Umbilical cord (tissue), 1 donor: Measurements from ENCODE around the gene PRTN3. TPM values are rescaled to one million over a fixed set of nuclear protein-coding genes. Genes with fewer than 3 reads are reported as not detected.

Source experiments
- total RNA-seq: library from RNA; depleted of rRNA; stranded (reverse); fragments of >200 nt; gene quantifications from one replicate; pipeline ENCODE4 v1.2.3, GENCODE V29; 2014; ENCODE audit warnings: low replicate concordance; ENCODE audit not compliant: insufficient read depth

Gene PRTN3
- total RNA-seq, 1 donor from 2014 or later, result not detected

Other genes with a start within 250 kb of the PRTN3 start
- 11.8 TPM for gene POLRMT, start 207.5 kb upstream of the PRTN3 start, total RNA-seq
- 0.24 TPM for gene FGF22, start 201.1 kb upstream of the PRTN3 start, total RNA-seq
- 1.7 TPM for gene RNF126, start 177.8 kb upstream of the PRTN3 start, total RNA-seq
- gene FSTL3, start 164.6 kb upstream of the PRTN3 start, total RNA-seq, result 326 TPM
- gene PRSS57, start 145.5 kb upstream of the PRTN3 start, total RNA-seq, result not detected
- 30.6 TPM for gene PALM, start 132.1 kb upstream of the PRTN3 start, total RNA-seq
- 5.8 TPM for gene MISP, start 89.9 kb upstream of the PRTN3 start, total RNA-seq
- 82.8 TPM for gene PTBP1, start 43.5 kb upstream of the PRTN3 start, total RNA-seq
- gene PLPPR3, start 19.0 kb upstream of the PRTN3 start, total RNA-seq, result not detected
- not detected for gene AZU1, start 13.2 kb upstream of the PRTN3 start, total RNA-seq
- not detected for gene ELANE, start 11.3 kb downstream of the PRTN3 start, total RNA-seq
- gene CFD, start 18.7 kb downstream of the PRTN3 start, total RNA-seq, result 35.2 TPM
- gene MED16, start 52.2 kb downstream of the PRTN3 start, total RNA-seq, result 36.1 TPM
- gene RNU6-9, start 52.5 kb downstream of the PRTN3 start, total RNA-seq, result not detected
- 44.3 TPM for gene R3HDM4, start 72.2 kb downstream of the PRTN3 start, total RNA-seq
- gene KISS1R, start 76.3 kb downstream of the PRTN3 start, total RNA-seq, result not detected
- 37.1 TPM for gene ARID3A, start 85.0 kb downstream of the PRTN3 start, total RNA-seq
- 67.9 TPM for gene WDR18, start 143.3 kb downstream of the PRTN3 start, total RNA-seq
- not detected for gene GRIN3B, start 159.4 kb downstream of the PRTN3 start, total RNA-seq
- gene TMEM259, start 180.1 kb downstream of the PRTN3 start, total RNA-seq, result 54.4 TPM
- not detected for gene RNU6-2, start 180.5 kb downstream of the PRTN3 start, total RNA-seq
- 120 TPM for gene CNN2, start 185.6 kb downstream of the PRTN3 start, total RNA-seq
- 2.2 TPM for gene ABCA7, start 199.1 kb downstream of the PRTN3 start, total RNA-seq
- gene ARHGAP45, start 226.2 kb downstream of the PRTN3 start, total RNA-seq, result 15.6 TPM